GM12864 (cell line): ENCODE data around the gene NDUFA7.

ENCODE experiments used
- DNase-seq: peaks from one replicate; pipeline ENCODE4 v3.0.0-alpha.2; 2011; ENCODE audit warnings: low read depth
- H3K4me3 ChIP-seq: 2 replicates; pipeline ENCODE4 v1.5.1; 2011; ENCODE audit warnings: mild to moderate bottlenecking, low read depth, low read length, control low read depth
- CTCF ChIP-seq: IDR thresholded peaks from 2 replicates; pipeline ENCODE4 v1.5.1; 2011; ENCODE audit warnings: low read depth, mild to moderate bottlenecking, moderate library complexity, low read length, control low read depth, inconsistent platforms; ENCODE audit errors: missing control alignments

The NDUFA7 gene

GRCh38 chr19:8333767-8334457, 12.7 kb upstream of the NDUFA7 start:
- no peak for TF ChIP-seq CTCF
- no peak overlapping the region for H3K4me3 ChIP-seq
- no peak for DNase-seq

- DNase-seq, result no peak
- no peak overlapping the region for H3K4me3 ChIP-seq
- no peak for TF ChIP-seq CTCF
These were observed 12.0 kb upstream of the NDUFA7 start for GRCh38 chr19:8332976-8333766.

- TF ChIP-seq CTCF, result no peak
- H3K4me3 ChIP-seq, result no peak overlapping the region
- no peak for DNase-seq
These were observed 10.2 kb upstream of the NDUFA7 start for GRCh38 chr19:8331263-8331845.

GRCh38 chr19:8329996-8330395, 8.8 kb upstream of the NDUFA7 start:
- TF ChIP-seq CTCF, result no peak
- no peak for DNase-seq
- H3K4me3 ChIP-seq, result no peak overlapping the region

GRCh38 chr19:8325454-8325853, 4.3 kb upstream of the NDUFA7 start:
- TF ChIP-seq CTCF, result no peak
- H3K4me3 ChIP-seq, result no peak overlapping the region
- no peak for DNase-seq

GRCh38 chr19:8324186-8325050, 3.2 kb upstream of the NDUFA7 start:
- H3K4me3 ChIP-seq, result no peak overlapping the region
- DNase-seq, result no peak
- TF ChIP-seq CTCF, result no peak
